ENCODE data around the gene DYRK3.
A peak's percentile ranks its signal among the peaks of the same experiment; 100 is the strongest.

DYRK3 gene

DNA sequence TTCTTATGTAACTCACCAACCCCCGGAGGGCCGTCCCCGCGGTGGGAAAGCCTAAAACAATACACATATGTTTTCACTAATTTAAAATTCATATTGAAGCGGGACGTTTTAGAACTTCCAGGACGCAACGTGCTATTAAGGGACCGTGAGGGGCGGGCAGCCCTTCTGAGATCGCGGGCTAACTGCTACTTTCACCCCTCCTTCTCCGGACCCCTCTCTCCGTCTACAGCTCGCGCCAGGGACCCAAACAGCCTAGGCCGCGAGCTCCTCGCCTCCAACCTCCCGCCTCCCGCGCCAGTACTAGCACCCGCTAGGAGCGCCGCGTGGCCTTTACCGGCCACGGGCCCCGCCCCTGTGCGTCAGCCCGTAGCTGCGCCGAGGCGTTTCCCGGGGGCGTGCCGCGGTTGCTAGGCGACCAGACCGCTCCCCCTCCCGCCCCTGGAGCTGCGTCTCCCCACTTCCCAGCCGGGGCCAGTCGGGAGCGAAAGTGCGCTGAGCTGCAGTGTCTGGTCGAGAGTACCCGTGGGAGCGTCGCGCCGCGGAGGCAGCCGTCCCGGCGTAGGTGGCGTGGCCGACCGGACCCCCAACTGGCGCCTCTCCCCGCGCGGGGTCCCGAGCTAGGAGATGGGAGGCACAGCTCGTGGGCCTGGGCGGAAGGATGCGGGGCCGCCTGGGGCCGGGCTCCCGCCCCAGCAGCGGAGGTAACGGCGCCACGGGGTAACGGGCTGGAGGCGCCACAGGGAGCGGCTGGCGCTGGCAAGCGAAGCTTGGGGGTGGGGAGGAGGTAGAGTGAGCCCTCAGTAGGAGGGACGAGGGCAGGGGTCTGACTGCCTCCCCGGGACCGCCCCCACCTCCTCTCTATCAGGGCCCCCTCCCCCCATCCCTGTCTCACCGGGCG is at the start of gene DYRK3:
Gene DYRK3 (plus strand): TSS at position 457 of the 898 bp plus-strand sequence. CDS start 168 bp downstream, at position 625.
- TF ChIP-seq, protein P1, sequence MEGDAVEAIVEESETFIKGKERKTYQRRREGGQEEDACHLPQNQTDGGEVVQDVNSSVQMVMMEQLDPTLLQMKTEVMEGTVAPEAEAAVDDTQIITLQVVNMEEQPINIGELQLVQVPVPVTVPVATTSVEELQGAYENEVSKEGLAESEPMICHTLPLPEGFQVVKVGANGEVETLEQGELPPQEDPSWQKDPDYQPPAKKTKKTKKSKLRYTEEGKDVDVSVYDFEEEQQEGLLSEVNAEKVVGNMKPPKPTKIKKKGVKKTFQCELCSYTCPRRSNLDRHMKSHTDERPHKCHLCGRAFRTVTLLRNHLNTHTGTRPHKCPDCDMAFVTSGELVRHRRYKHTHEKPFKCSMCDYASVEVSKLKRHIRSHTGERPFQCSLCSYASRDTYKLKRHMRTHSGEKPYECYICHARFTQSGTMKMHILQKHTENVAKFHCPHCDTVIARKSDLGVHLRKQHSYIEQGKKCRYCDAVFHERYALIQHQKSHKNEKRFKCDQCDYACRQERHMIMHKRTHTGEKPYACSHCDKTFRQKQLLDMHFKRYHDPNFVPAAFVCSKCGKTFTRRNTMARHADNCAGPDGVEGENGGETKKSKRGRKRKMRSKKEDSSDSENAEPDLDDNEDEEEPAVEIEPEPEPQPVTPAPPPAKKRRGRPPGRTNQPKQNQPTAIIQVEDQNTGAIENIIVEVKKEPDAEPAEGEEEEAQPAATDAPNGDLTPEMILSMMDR (conservative IDR thresholded peaks at IDR 0.05; ENCODE audit: low read depth, low read length), result no peak
- DNase-seq (ENCODE audit: low read depth), result peak; percentile 95
- H3K4me3 ChIP-seq (ENCODE audit: low read depth, low read length), result peak within 1 kb of the TSS; percentile 89

DNA sequence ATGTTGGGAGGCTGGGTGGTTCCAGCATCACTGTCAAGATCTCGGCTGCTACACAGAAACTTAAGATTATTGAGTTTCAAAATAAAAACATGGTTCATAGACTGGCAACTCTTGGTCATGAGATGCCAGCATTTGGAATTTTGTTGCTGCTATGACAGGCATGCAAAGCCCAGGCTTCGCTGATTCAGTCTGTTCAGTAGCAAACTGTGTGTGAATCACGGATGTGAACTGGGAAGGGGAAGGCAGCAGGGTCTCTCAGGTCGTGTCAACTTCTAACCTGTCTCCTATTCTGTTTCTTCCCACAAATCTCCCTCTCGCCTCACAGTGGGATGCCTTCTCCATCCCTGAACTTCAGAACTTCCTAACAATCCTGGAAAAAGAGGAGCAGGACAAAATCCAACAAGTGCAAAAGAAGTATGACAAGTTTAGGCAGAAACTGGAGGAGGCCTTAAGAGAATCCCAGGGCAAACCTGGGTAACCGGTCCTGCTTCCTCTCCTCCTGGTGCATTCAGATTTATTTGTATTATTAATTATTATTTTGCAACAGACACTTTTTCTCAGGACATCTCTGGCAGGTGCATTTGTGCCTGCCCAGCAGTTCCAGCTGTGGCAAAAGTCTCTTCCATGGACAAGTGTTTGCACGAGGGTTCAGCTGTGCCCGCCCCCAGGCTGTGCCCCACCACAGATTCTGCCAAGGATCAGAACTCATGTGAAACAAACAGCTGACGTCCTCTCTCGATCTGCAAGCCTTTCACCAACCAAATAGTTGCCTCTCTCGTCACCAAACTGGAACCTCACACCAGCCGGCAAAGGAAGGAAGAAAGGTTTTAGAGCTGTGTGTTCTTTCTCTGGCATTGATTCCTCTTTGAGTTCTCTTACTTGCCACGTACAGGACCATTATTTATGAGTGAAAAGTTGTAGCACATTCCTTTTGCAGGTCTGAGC is 48.6 kb upstream of the DYRK3 start:
- TF ChIP-seq, protein P1 (conservative IDR thresholded peaks at IDR 0.05; ENCODE audit: low read depth, low read length), result no peak
- H3K4me3 ChIP-seq (ENCODE audit: low read depth, low read length), result no peak overlapping the region
- no peak for DNase-seq (ENCODE audit: low read depth)

DNA sequence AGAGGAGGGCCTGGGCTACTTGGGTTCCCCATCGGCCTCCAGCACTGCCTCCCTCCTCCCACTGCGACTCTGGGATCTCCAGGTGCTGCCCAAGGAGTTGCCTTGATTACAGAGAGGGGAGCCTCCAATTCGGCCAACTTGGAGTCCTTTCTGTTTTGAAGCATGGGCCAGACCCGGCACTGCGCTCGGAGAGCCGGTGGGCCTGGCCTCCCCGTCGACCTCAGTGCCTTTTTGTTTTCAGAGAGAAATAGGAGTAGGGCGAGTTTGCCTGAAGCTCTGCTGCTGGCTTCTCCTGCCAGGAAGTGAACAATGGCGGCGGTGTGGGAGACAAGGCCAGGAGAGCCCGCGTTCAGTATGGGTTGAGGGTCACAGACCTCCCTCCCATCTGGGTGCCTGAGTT is 47.4 kb upstream of the DYRK3 start:
- TF ChIP-seq, protein P1 (conservative IDR thresholded peaks at IDR 0.05; ENCODE audit: low read depth, low read length), result no peak
- H3K4me3 ChIP-seq (ENCODE audit: low read depth, low read length), result no peak overlapping the region
- DNase-seq (ENCODE audit: low read depth), result no peak

DNA sequence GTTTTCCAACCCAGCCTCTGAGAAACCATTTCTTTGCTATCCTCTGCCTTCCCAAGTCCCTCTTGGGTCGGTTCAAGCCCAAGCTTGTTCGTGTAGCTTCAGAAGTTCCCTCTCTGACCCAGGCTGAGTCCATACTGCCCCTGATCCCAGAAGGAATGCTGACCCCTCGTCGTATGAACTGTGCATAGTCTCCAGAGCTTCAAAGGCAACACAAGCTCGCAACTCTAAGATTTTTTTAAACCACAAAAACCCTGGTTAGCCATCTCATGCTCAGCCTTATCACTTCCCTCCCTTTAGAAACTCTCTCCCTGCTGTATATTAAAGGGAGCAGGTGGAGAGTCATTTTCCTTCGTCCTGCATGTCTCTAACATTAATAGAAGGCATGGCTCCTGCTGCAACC is 46.8 kb upstream of the DYRK3 start:
- peak; percentile 39 for DNase-seq (ENCODE audit: low read depth)
- H3K4me3 ChIP-seq (ENCODE audit: low read depth, low read length), result no peak overlapping the region
- TF ChIP-seq, protein P1 (conservative IDR thresholded peaks at IDR 0.05; ENCODE audit: low read depth, low read length), result no peak

DNA sequence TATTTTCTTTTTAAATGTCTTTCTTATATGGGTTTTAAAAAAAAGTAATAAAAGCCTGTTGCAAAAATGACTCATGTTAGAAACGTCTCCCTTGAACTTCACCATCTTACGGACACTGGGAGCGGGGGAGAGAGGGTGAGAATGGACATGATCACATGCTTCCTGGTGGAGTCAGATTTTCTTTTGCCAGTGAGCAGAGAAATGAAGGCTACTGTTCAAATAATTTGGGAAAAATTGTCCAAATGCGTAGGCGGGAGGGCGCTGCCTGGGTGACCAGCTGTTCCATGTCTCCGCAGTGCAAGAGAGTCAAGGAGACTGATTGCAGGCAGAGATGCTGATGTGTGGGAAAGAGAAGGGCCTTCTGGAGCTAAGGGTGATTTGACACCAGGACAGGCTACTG is 46.1 kb upstream of the DYRK3 start:
- H3K4me3 ChIP-seq (ENCODE audit: low read depth, low read length), result no peak overlapping the region
- peak; percentile 92 for DNase-seq (ENCODE audit: low read depth)
- TF ChIP-seq, protein P1 (conservative IDR thresholded peaks at IDR 0.05; ENCODE audit: low read depth, low read length), result no peak

DNA sequence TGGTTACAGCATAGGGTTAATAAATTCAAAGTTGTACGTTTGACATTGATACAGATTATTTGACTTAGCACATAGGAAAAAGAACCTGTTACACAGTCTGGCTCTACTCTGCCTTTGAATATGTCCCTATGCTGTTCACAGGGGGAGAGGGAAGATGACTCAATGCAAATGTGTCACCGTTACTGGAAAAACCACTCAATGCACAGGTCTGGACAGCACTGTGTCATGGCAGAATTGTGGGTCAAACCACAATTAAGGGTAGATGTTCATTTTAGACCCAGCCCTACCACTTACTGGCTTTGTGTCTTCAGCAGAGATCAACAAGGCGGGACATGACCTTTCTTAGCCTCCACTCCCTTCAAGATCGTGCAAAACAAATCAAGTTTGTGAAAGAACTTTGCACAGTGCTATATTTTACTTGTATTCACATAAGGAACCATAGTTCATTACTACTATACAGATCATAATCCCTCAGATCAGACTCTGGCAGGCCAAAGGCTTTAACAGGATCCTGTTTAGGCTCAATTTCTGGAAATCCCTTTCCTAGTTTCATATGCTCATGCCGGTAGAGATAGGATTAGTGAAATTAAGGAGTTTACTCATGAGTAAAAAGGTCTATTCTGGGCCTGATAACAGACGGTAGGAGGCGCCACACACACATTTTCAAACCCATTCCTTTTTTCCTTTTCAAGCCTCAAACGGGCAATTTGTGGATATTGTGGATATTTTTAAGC is 45.1 kb upstream of the DYRK3 start:
- TF ChIP-seq, protein P1 (conservative IDR thresholded peaks at IDR 0.05; ENCODE audit: low read depth, low read length), result peak; percentile 50
- peak; percentile 51 for DNase-seq (ENCODE audit: low read depth)
- H3K4me3 ChIP-seq (ENCODE audit: low read depth, low read length), result no peak overlapping the region
